Activated CD4-positive, alpha-beta memory T cell treated with anti-CD3 and anti-CD28 coated beads for 36 hours (primary cell): ENCODE data around the gene TSPAN14. TPM values are rescaled to one million over a fixed set of nuclear protein-coding genes. Genes with fewer than 3 reads are reported as not detected.
A peak's percentile ranks its signal among the peaks of the same experiment; 100 is the strongest.

Experiments
- CTCF ChIA-PET: fragments of 350-600 bp; sonication (Branson Sonifier 250); formaldehyde crosslinking; loops from one replicate; lab custom pipeline; 2021; ENCODE audit warnings: antibody characterized with exemption, inconsistent platforms; lab: Charles Lee
- POLR2A ChIA-PET: fragments of 350-600 bp; sonication (Branson Sonifier 250); formaldehyde crosslinking; loops from one replicate; lab custom pipeline; 2021; ENCODE audit warnings: antibody characterized with exemption; lab: Charles Lee
- DNase-seq: peaks from one replicate; pipeline ENCODE4 v3.0.0-alpha.2; 2020
- H3K27ac Mint-ChIP-seq: one replicate; pipeline ENCODE4 v1.8.0; 2021; ENCODE audit warnings: mixed read lengths
- H3K27me3 Mint-ChIP-seq: one replicate; pipeline ENCODE4 v1.8.0; 2021; ENCODE audit warnings: mixed read lengths
- H3K36me3 Mint-ChIP-seq: one replicate; pipeline ENCODE4 v1.8.0; 2021; ENCODE audit warnings: mixed read lengths
- H3K4me1 Mint-ChIP-seq: one replicate; pipeline ENCODE4 v1.8.0; 2021; ENCODE audit warnings: low read depth, mixed read lengths
- H3K4me3 Mint-ChIP-seq: one replicate; pipeline ENCODE4 v1.8.0; 2021; ENCODE audit warnings: mild to moderate bottlenecking, mixed read lengths
- H3K9me3 Mint-ChIP-seq: one replicate; pipeline ENCODE4 v1.8.0; 2021; ENCODE audit warnings: mixed read lengths
- intact Hi-C: fragments of 100-400 bp; cut with micrococcal nuclease; formaldehyde crosslinking; loops from one replicate; pipeline ENCODE4 v1.15.1; 2023
- total RNA-seq, 2 experiments: library from RNA; stranded (reverse); gene quantifications; one replicate each; pipeline ENCODE4 v1.2.3, GENCODE V29; 2021

The TSPAN14 gene
- total RNA-seq, 2 experiments from 2014 or later = 48.9 to 51.8 TPM

GRCh38 chr10:80520661-80521470, 66.8 kb downstream of the TSPAN14 start:
- peaks cover 32% of the 10 kb centered on the region for H3K36me3 Mint-ChIP-seq
- no peaks in the 10 kb centered on the region for H3K9me3 Mint-ChIP-seq
- POLR2A ChIA-PET = no interaction called here
- no peaks in the 10 kb centered on the region for H3K27me3 Mint-ChIP-seq
- CTCF ChIA-PET = interaction anchor here (0.7 to 2.4 kb wide), 3 partner anchors 10 to 73 kb away, joined by 3 to 12 read pairs (median 4); no protein-coding TSS in a partner anchor
- H3K4me3 Mint-ChIP-seq = no peak overlapping the region
- DNase-seq = no peak
- H3K27ac Mint-ChIP-seq = peak overlapping the region; percentile 25
- intact Hi-C loops = no loop called here
- H3K4me1 Mint-ChIP-seq = peaks cover 40% of the 10 kb centered on the region

- no peaks in the 10 kb centered on the region for H3K9me3 Mint-ChIP-seq
- H3K27me3 Mint-ChIP-seq = no peaks in the 10 kb centered on the region
These were observed 68.8 kb downstream of the TSPAN14 start for GRCh38 chr10:80522756-80523363.

GRCh38 chr10:80523773-80524172, 69.7 kb downstream of the TSPAN14 start:
- Mint-ChIP-seq H3K9me3 (no peaks in the 10 kb centered on the region), H3K27me3 (no peaks in the 10 kb centered on the region), H3K4me1 (peaks cover 52% of the 10 kb centered on the region), H3K36me3 (peaks cover 19% of the 10 kb centered on the region), H3K27ac (peak overlapping the region; percentile 58), H3K4me3 (no peak overlapping the region)
- intact Hi-C loops = no loop called here
- ChIA-PET CTCF (interaction anchor here (0.6 to 4.6 kb wide), 3 partner anchors 18 to 79 kb away, joined by 3 to 17 read pairs (median 4); no protein-coding TSS in a partner anchor), POLR2A (no interaction called here)
- DNase-seq = no peak

More at GRCh38 chr10:80522756-80523363, 68.8 kb downstream of the TSPAN14 start:
- Mint-ChIP-seq H3K4me1 (peaks cover 44% of the 10 kb centered on the region), H3K36me3 (peaks cover 24% of the 10 kb centered on the region), H3K4me3 (no peak overlapping the region), H3K27ac (peak overlapping the region; percentile 74)
- DNase-seq = no peak
- POLR2A ChIA-PET = no interaction called here
- CTCF ChIA-PET = interaction anchor here (1.6 kb wide), 1 partner anchor 17 kb away, joined by 4 read pairs; no protein-coding TSS in a partner anchor
- intact Hi-C loops = no loop called here

GRCh38 chr10:80524190-80524909, 70.2 kb downstream of the TSPAN14 start:
- Mint-ChIP-seq H3K9me3 (no peaks in the 10 kb centered on the region), H3K4me1 (peaks cover 57% of the 10 kb centered on the region), H3K4me3 (no peak overlapping the region), H3K27ac (peak overlapping the region; percentile 58), H3K36me3 (peaks cover 22% of the 10 kb centered on the region), H3K27me3 (no peaks in the 10 kb centered on the region)
- CTCF ChIA-PET = interaction anchor here (0.6 to 4.6 kb wide), 3 partner anchors 19 to 91 kb away, joined by 4 to 17 read pairs (median 5); no protein-coding TSS in a partner anchor
- DNase-seq = no peak
- intact Hi-C loops = no loop called here
- POLR2A ChIA-PET = no interaction called here

- peak overlapping the region; percentile 53 for H3K27ac Mint-ChIP-seq
- H3K27me3 Mint-ChIP-seq = no peaks in the 10 kb centered on the region
- intact Hi-C loops = no loop called here
- no peak overlapping the region for H3K4me3 Mint-ChIP-seq
- no peaks in the 10 kb centered on the region for H3K9me3 Mint-ChIP-seq
- CTCF ChIA-PET = interaction anchor here (1.0 to 4.6 kb wide), 2 partner anchors 11 to 82 kb away, joined by 3 to 17 read pairs; no protein-coding TSS in a partner anchor
- peak; percentile 34 for DNase-seq
- peaks cover 14% of the 10 kb centered on the region for H3K36me3 Mint-ChIP-seq
- POLR2A ChIA-PET = no interaction called here
- peaks cover 68% of the 10 kb centered on the region for H3K4me1 Mint-ChIP-seq
These were observed 72.1 kb downstream of the TSPAN14 start for GRCh38 chr10:80526218-80526617.

- no peaks in the 10 kb centered on the region for H3K9me3 Mint-ChIP-seq
- CTCF ChIA-PET = interaction anchor here (0.7 to 4.6 kb wide), 3 partner anchors 10 to 82 kb away, joined by 3 to 17 read pairs (median 3); no protein-coding TSS in a partner anchor
- peaks cover 71% of the 10 kb centered on the region for H3K4me1 Mint-ChIP-seq
- intact Hi-C loops = no loop called here
- H3K36me3 Mint-ChIP-seq = peaks cover 14% of the 10 kb centered on the region
- POLR2A ChIA-PET = no interaction called here
- no peaks in the 10 kb centered on the region for H3K27me3 Mint-ChIP-seq
- DNase-seq = peak; percentile 30
- H3K4me3 Mint-ChIP-seq = no peak overlapping the region
- H3K27ac Mint-ChIP-seq = peak overlapping the region; percentile 53
These were observed 72.6 kb downstream of the TSPAN14 start for GRCh38 chr10:80526742-80527141.

- intact Hi-C loops = no loop called here
- no peak overlapping the region for H3K4me3 Mint-ChIP-seq
- no peaks in the 10 kb centered on the region for H3K27me3 Mint-ChIP-seq
- no peak for DNase-seq
- H3K9me3 Mint-ChIP-seq = no peaks in the 10 kb centered on the region
- peaks cover 77% of the 10 kb centered on the region for H3K4me1 Mint-ChIP-seq
- peak overlapping the region; percentile 58 for H3K27ac Mint-ChIP-seq
- peaks cover 12% of the 10 kb centered on the region for H3K36me3 Mint-ChIP-seq
- POLR2A ChIA-PET = no interaction called here
- CTCF ChIA-PET = interaction anchor here (1.2 to 1.8 kb wide), 2 partner anchors 23 to 83 kb away, joined by 3 to 9 read pairs; no protein-coding TSS in a partner anchor
These were observed 74.1 kb downstream of the TSPAN14 start for GRCh38 chr10:80528185-80528700.

- H3K4me1 Mint-ChIP-seq = peaks cover 73% of the 10 kb centered on the region
- H3K4me3 Mint-ChIP-seq = no peak overlapping the region
- no peak for DNase-seq
- peaks cover 12% of the 10 kb centered on the region for H3K36me3 Mint-ChIP-seq
- intact Hi-C loops = no loop called here
- H3K9me3 Mint-ChIP-seq = no peaks in the 10 kb centered on the region
- H3K27ac Mint-ChIP-seq = peak overlapping the region; percentile 67
- CTCF ChIA-PET = interaction anchor here (1.2 to 1.8 kb wide), 2 partner anchors 23 to 84 kb away, joined by 3 to 9 read pairs; no protein-coding TSS in a partner anchor
- no peaks in the 10 kb centered on the region for H3K27me3 Mint-ChIP-seq
- POLR2A ChIA-PET = no interaction called here
These were observed 74.8 kb downstream of the TSPAN14 start for GRCh38 chr10:80528901-80529300.

- H3K36me3 Mint-ChIP-seq = peaks cover 12% of the 10 kb centered on the region
- peak overlapping the region; percentile 74 for H3K27ac Mint-ChIP-seq
- H3K9me3 Mint-ChIP-seq = no peaks in the 10 kb centered on the region
- intact Hi-C loops = loop anchor here (1.0 to 2.0 kb wide), 5 partner anchors 18 to 151 kb away; no protein-coding TSS in a partner anchor
- CTCF ChIA-PET = interaction anchor here (3.6 kb wide), 1 partner anchor 85 kb away, joined by 27 read pairs; no protein-coding TSS in a partner anchor
- H3K27me3 Mint-ChIP-seq = no peaks in the 10 kb centered on the region
- POLR2A ChIA-PET = no interaction called here
- H3K4me1 Mint-ChIP-seq = peaks cover 66% of the 10 kb centered on the region
- H3K4me3 Mint-ChIP-seq = no peak overlapping the region
- peak; percentile 49 for DNase-seq
These were observed 75.5 kb downstream of the TSPAN14 start for GRCh38 chr10:80529604-80530003.

- H3K9me3 Mint-ChIP-seq = no peaks in the 10 kb centered on the region
- intact Hi-C loops = loop anchor here (1.0 to 2.0 kb wide), 5 partner anchors 19 to 151 kb away; no protein-coding TSS in a partner anchor
- peak overlapping the region; percentile 74 for H3K27ac Mint-ChIP-seq
- no peaks in the 10 kb centered on the region for H3K27me3 Mint-ChIP-seq
- DNase-seq = peak; percentile 80
- peaks cover 12% of the 10 kb centered on the region for H3K36me3 Mint-ChIP-seq
- no peak overlapping the region for H3K4me3 Mint-ChIP-seq
- ChIA-PET CTCF (interaction anchor here (1.1 to 3.6 kb wide), 3 partner anchors 21 to 86 kb away, joined by 3 to 27 read pairs (median 9); no protein-coding TSS in a partner anchor), POLR2A (no interaction called here)
- H3K4me1 Mint-ChIP-seq = peaks cover 66% of the 10 kb centered on the region
These were observed 76.1 kb downstream of the TSPAN14 start for GRCh38 chr10:80530251-80530650.

- no peaks in the 10 kb centered on the region for H3K27me3 Mint-ChIP-seq
- ChIA-PET CTCF (interaction anchor here (1.0 to 3.6 kb wide), 4 partner anchors 22 to 87 kb away, joined by 3 to 27 read pairs (median 7); no protein-coding TSS in a partner anchor), POLR2A (no interaction called here)
- no peaks in the 10 kb centered on the region for H3K9me3 Mint-ChIP-seq
- intact Hi-C loops = loop anchor here (1.0 to 2.0 kb wide), 5 partner anchors 20 to 152 kb away; no protein-coding TSS in a partner anchor
- DNase-seq = no peak
- H3K4me1 Mint-ChIP-seq = peaks cover 60% of the 10 kb centered on the region
- H3K4me3 Mint-ChIP-seq = no peak overlapping the region
- H3K36me3 Mint-ChIP-seq = peaks cover 14% of the 10 kb centered on the region
- H3K27ac Mint-ChIP-seq = peak overlapping the region; percentile 39
These were observed 76.7 kb downstream of the TSPAN14 start for GRCh38 chr10:80530816-80531215.
